Kidney tubule cell (primary cell): ENCODE measurements around the gene DPH7.
A peak's percentile ranks its signal among the peaks of the same experiment; 100 is the strongest.
"Not testable (repeated sequence)": the region's sequence is repeated elsewhere in the genome, so short reads cannot be mapped to it uniquely, and the experiment has no call there.

Source experiments
- DNase-seq: peaks from one replicate; pipeline ENCODE4 v3.0.0-alpha.2; 2018; ENCODE audit warnings: low spot score

DPH7 gene

GRCh38 chr9:137606005-137606621, 27.4 kb upstream of the DPH7 start:
- peak; percentile 26 for DNase-seq

DNA sequence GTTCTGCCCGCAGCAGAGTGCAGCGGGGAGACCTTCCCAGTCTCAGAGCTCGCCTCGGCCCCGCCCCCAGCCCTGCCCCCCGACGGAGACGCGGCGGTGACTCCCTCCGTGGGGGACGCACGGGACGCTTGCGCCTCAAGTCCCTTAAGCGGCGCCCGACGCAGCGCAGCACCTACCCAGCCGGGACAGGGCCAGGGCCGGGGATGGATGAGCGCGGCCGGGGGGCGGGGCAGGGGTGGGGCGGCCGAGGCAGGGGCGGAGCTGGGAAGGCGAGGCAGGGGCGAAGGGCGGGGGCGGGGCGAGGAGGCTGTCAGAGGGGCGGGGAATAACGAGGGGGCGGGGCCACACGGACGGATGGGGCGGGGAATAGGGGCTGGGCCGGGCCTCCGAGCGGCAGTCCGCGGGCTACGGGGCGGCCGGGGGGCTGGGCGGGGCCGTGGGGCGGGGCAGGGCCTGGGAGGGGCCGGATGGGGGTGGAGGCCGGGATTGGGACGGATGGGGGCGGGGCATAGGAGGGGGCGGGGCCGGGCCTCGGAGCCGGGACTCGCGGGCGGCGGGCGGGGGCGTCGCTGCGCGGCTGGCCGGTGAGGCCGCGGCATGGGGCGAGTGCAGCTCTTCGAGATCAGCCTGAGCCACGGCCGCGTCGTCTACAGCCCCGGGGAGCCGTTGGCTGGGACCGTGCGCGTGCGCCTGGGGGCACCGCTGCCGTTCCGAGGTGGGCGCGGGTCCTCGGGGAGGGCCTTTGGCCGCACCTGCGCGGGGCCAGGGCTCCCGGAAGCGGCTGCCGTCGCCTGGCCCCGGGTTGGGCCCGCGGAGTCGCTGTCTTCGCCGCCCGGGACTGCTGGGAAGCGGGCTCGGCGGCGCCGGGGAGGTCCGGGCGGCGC, 26.6 kb upstream of the DPH7 start, which contains the start of gene ARRDC1:
Gene ARRDC1, plus strand, starts transcription at position 566 of the 884 bp plus-strand sequence. Its CDS starts 32 bp downstream, at position 598.
- DNase-seq, result peak; percentile 96

GRCh38 chr9:137604345-137605086, 25.8 kb upstream of the DPH7 start:
- no peak for DNase-seq

GRCh38 chr9:137603879-137604278, 25.2 kb upstream of the DPH7 start:
- no peak for DNase-seq

DNA sequence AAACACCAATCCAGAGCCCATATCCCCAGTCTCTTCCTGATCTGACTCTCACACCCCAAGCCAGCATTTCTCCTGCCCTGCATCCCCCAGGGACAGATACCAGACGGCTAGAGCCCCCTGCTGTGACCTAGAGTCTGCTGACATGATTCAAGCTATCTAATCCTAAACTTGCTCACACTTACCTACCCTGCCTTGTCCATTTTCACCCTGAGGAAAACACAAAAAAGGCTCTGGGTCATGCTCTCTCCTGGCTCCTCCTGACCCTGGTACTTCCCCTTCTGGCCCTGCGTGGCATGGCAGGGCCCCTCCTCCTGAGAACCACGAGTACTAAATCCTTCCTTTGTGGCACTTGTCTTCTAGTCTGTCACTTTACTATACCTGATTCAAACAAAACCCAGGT, 23.9 kb upstream of the DPH7 start:
- DNase-seq, result no peak

- DNase-seq, result no peak
Observed at GRCh38 chr9:137598943-137599342, 20.2 kb upstream of the DPH7 start.

- not testable (repeated sequence) for DNase-seq
Observed at GRCh38 chr9:137596577-137596976, 17.9 kb upstream of the DPH7 start.

- no peak for DNase-seq
Observed at GRCh38 chr9:137593176-137593575, 14.5 kb upstream of the DPH7 start.

DNA sequence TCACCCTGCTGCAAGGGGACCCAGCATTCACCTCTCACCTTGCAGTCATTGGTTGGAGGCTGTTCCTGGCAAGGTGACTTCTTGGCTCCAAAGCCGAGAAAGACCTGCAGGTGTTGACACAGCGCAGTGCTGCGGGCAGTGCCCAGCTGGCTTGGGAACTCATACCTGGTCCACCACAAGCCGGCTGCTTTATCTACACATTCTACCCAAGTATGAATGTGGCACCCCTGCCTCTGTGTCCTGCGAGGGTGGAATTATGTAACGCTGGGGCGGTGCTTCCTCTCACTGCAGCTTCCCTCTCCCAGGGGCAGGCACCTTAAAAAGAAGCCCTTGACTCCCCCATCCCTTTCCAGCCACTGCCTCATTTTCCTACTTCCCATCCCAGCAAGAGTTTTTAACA, 14.0 kb upstream of the DPH7 start:
- DNase-seq, result no peak

GRCh38 chr9:137590469-137591383, 12.0 kb upstream of the DPH7 start, which contains the start of gene ZMYND19:
TSS of gene ZMYND19 (minus strand) at chr9:137590512. CDS start at chr9:137590263, 249 bp downstream.
- peak; percentile 91 for DNase-seq

DNA sequence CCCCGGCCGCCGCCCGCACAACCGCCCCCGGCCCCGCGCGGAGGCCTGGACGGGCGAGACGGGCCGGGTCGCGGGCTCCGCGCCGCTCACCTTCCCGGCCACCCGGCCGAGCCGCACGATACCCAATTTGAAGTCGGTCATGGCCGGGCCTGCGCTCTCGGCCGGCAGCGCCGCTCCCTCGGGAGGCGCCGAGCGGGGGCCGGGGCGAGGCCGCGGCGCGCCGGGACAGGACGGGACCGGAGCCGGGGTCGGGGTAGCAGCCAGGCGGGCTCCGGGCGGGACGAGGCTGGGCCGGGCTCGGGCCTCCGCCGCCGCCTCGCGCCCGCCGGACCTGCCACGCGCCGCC, 11.4 kb upstream of the DPH7 start:
- no peak for DNase-seq

- peak; percentile 22 for DNase-seq
Observed at GRCh38 chr9:137589441-137590122, 10.9 kb upstream of the DPH7 start.

DNA sequence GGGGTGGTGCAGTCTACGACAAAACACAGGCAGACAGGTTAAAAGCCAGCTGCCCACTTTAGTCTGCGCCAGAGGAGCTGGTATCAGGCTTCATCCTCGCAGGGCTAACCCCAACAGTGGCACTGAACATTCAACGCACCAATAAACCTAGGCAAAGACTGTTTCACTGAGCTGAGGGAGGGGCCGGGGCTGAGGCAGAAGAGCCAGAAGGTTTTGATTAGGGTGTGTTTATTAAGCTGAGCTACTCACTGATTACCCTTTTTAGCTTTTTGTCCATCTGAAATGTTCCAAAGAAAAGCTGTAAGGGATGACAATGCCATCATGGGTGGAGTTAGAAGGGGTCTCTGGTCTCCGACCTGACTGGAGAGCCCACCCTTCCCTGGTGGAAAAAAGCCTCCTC, 10.2 kb upstream of the DPH7 start:
- no peak for DNase-seq

GRCh38 chr9:137588311-137588710, 9.6 kb upstream of the DPH7 start:
- no peak for DNase-seq

GRCh38 chr9:137586854-137587253, 8.1 kb upstream of the DPH7 start:
- no peak for DNase-seq

DNA sequence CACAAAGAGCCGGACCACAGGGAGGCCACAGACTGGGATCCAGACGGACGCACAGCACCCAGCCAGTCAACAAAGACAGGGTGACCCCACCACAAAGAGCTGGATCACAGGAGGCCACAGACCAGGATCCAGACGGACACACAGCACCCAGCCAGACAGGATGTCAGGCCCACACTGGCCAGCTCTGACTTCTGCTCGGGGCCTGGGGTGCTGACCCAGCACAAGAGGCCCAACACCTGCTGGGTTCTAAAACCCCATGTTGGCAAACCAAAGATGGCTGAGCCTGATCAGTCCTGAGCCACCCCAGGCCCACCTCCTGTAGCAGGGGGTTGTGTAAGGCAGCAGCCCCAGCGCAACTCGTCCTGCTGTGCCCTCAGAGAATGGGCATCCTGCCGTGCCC, 5.2 kb upstream of the DPH7 start:
- DNase-seq, result no peak

- DNase-seq, result no peak
Observed at GRCh38 chr9:137583347-137583746, 4.6 kb upstream of the DPH7 start.

GRCh38 chr9:137582286-137582860, 3.6 kb upstream of the DPH7 start:
- DNase-seq, result no peak

DNA sequence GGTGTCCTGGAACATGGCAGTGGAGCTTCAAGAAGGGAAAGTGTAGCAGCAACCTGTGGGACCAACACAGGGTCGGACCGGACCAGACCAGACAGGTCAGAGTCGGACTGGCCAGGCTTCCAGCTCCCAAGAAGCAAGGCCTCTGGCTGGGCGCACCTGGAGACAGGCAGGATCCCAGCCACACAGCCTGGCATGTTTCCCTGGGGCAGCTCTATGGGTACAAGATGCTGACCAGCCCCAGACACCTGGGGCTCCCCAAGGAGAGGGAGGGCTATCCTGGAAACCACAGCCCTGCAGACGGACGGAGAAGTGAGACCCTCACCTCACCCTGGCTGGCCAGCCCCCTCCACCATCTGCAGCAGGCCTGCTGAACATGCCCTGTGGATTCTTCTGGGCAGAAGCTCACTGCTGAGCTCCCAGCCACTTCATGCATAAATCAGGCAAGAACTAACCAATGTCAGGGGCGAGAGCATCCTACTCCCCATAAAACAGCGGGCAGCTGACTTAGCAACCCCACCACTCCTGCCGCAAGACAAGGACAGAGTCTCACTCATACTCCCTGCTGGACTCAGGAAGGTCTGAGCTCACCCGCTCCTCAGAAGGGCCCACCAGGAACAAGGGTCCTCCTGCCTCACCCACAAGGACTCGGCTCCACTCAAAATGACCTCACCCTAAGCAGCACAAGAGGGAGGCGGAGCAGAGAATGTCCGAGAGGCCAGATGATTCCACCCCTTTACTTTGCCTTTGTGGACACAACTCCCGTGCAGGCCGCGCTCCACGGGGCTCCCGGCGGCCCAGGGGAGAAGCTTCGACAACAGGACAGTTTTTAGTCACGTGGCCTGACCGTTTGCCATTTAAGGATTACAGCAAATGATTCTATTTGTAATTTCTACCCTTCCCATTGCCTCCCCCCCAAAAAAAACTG, 2.9 kb upstream of the DPH7 start:
- no peak for DNase-seq

GRCh38 chr9:137580954-137581322, 2.2 kb upstream of the DPH7 start:
- DNase-seq, result no peak
